Heart left ventricle (tissue), 16 donors: ENCODE measurements around the gene FXYD5. TPM values are rescaled to one million over a fixed set of nuclear protein-coding genes. Genes with fewer than 3 reads are reported as not detected.
A peak's percentile ranks its signal among the peaks of the same experiment; 100 is the strongest.

ENCODE experiments used
- ATAC-seq, 4 donors: fragments of 200-7000 bp; cut with Tn5 transposase; one replicate each; pipeline ENCODE4 v1.9.1; 2020 to 2022; ENCODE audit warnings: moderate library complexity in 4 of 4, mild to moderate bottlenecking in 3 of 4, moderate number of reproducible peaks in 1 of 4
- DNase-seq, 5 donors: peaks; one replicate each; pipeline ENCODE4 v3.0.0-alpha.2; 2020
- H3K27ac ChIP-seq, 12 donors: fragments of 200-600 bp; sonication (generic) in 4 of 12; one replicate each; pipeline versions ENCODE4 v1.5.0 to v1.8.0; 2016 to 2022; ENCODE audit warnings: mild to moderate bottlenecking in 2 of 12
- H3K27me3 ChIP-seq, 9 donors: fragments of 200-600 bp; sonication (generic) in 2 of 9; one replicate each; pipeline versions ENCODE4 v1.5.1 to v1.8.0; 2016 to 2022; ENCODE audit warnings: mild to moderate bottlenecking in 3 of 9
- H3K36me3 ChIP-seq, 9 donors: fragments of 200-600 bp; sonication (generic) in 2 of 9; one replicate each; pipeline versions ENCODE4 v1.5.0 to v1.8.0; 2018 to 2022; ENCODE audit warnings: mild to moderate bottlenecking in 2 of 9
- H3K4me1 ChIP-seq, 12 donors: fragments of 200-600 bp; sonication (generic) in 4 of 12; one replicate each; pipeline versions ENCODE4 v1.5.0 to v1.8.0; 2016 to 2022; ENCODE audit warnings: mild to moderate bottlenecking in 3 of 12
- H3K4me3 ChIP-seq, 12 donors: fragments of 200-600 bp; sonication (generic) in 4 of 12; one replicate each; pipeline versions ENCODE4 v1.5.0 to v1.8.0; 2017 to 2022; ENCODE audit warnings: mild to moderate bottlenecking in 9 of 12, moderate library complexity in 4 of 12
- H3K9me3 ChIP-seq, 12 donors: fragments of 200-600 bp; sonication (generic) in 4 of 12; one replicate each; pipeline versions ENCODE4 v1.5.0 to v1.8.0; 2016 to 2022; ENCODE audit warnings: mild to moderate bottlenecking in 1 of 12
- POLR2A ChIP-seq, 2 donors: fragments of 450-650 bp; IDR thresholded peaks; one replicate each; pipeline ENCODE4 v1.6.1; 2017; ENCODE audit warnings: antibody characterized with exemption in 2 of 2, mild to moderate bottlenecking in 2 of 2, moderate library complexity in 2 of 2
- WGBS, 4 donors: extraction: QIAGEN DNeasy Blood & Tissue Kit in 2 of 4; methylation state at CpG; one replicate each; pipeline versions ENCODE4 v1.1.5 to v1.1.7; 2013 to 2018; 5-methylcytosine and 5-hydroxymethylcytosine counted together
- intact Hi-C, 10 donors: fragments of 100-400 bp; cut with DNase I; formaldehyde crosslinking; loops; one replicate each; pipeline versions ENCODE4 v1.11.1 to v1.14.2; 2022
- polyA plus RNA-seq, 2 donors: library from polyadenylated mRNA; stranded (reverse); fragments of 200-250 nt; gene quantifications; one replicate each; pipeline ENCODE4 v1.2.3, GENCODE V29; 2013
- total RNA-seq, 9 donors: library from RNA; depleted of rRNA in 2 of 9; stranded (reverse); fragments of >200 nt in 2 of 9; fragmentation: NEBNext Ultra II Directional in 3 of 9; extraction: Animal tissue kit (Norgen Biotek cat#: 25700) in 3 of 9; gene quantifications; one replicate each; pipeline versions ENCODE4 v1.1.0 to v1.2.4, GENCODE V29; 2016 to 2023
- TF ChIP-seq, protein P1 (sequence below), 12 donors: fragments of 200-600 bp; sonication (generic) in 4 of 12; IDR thresholded peaks; one replicate each; pipeline versions ENCODE4 v1.5.0 to v1.8.0; 2018 to 2022; ENCODE audit warnings: antibody characterized with exemption in 12 of 12, mild to moderate bottlenecking in 5 of 12
- donor health status: ischemic (EF 13 %, LVEDD 7.1; RV severe dilation, severe dysfunction).
- donor health status: healthy with polysubstance abuse.
- donor health status: DM: no; HTN: yes; CAD: no.
- donor health status: DM: no; HTN: no; CAD: no.
- donor health status: ischemic (EF 25% LVEDD 6.9; RV normal size, moderate dysfunction).
- donor health status: ischemic (EF 25% LVEDD 5.7; RV mildly dilated, moderate dysfunction).
- donor health status: healthy.
- donor health status: DM: yes; HTN: yes; CAD: no.
- donor health status: ischemic (EF 35%, LVEDD 5.7; RV mildly dilated, moderate dysfunction).
- donor health status: nonischemic (EF 11% LVEDD 7.7; RV severe dilation, severe dysfunction).
- donor health status: DM: yes; HTN: yes; CAD: no.
- donor health status: PGD.
- donor health status: ischemic (EF 29% LVEDD 5.4; RV normal size, mild dysfunction).
- donor health status: nonischemic (EF 23%, LVEDD 6.1; RV moderate dilation, normal function).

FXYD5 gene
- total and polyA plus RNA-seq, 11 donors, result 15.3 to 87.9 (median 25.6) TPM

DNA sequence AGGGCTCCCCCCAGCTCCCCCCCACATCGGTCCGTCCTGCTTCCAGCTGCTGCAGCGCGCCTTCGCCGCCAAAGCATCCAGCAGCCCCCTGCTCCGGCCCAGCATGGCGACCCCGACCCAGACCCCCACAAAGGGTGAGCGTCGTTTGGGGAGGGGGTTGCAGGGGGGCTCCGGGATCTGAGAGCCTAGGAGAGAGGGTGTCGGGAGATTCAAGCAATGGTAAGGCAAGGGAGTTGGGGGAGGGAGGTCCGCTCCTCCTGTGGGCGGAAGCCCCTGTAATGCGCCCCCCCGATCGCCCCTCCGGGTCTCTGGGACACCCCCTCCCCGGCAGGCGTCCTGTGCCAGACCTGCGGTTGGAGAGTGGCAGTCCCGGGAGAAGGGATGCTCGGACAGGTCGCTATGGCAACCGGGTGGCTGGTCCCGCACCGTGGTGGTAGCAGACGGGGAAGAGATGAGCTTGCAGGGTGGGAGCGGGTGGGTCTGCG, 11.3 kb upstream of the FXYD5 start, which contains the start of gene FXYD7:
FXYD7 (plus strand) TSS at position 25 of the 485 bp plus-strand sequence; CDS start at position 104, 79 bp downstream.
- DNase-seq (peak in 1 of 5 donors; percentile 35), ATAC-seq (no peak)
- H3K27me3 ChIP-seq, result peaks cover 0 to 23% (median 0%) of the 10 kb centered on the region in 9 donors
- H3K4me3 ChIP-seq, result peak within 1 kb of the TSS in 3 of 12 donors; percentile 6 to 45 (median 7)
- no peaks in the 10 kb centered on the region for H3K9me3 ChIP-seq
- peak within 1 kb of the TSS in 1 of 12 donors; percentile 4 for H3K27ac ChIP-seq
- TF ChIP-seq, protein P1, sequence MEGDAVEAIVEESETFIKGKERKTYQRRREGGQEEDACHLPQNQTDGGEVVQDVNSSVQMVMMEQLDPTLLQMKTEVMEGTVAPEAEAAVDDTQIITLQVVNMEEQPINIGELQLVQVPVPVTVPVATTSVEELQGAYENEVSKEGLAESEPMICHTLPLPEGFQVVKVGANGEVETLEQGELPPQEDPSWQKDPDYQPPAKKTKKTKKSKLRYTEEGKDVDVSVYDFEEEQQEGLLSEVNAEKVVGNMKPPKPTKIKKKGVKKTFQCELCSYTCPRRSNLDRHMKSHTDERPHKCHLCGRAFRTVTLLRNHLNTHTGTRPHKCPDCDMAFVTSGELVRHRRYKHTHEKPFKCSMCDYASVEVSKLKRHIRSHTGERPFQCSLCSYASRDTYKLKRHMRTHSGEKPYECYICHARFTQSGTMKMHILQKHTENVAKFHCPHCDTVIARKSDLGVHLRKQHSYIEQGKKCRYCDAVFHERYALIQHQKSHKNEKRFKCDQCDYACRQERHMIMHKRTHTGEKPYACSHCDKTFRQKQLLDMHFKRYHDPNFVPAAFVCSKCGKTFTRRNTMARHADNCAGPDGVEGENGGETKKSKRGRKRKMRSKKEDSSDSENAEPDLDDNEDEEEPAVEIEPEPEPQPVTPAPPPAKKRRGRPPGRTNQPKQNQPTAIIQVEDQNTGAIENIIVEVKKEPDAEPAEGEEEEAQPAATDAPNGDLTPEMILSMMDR (IDR thresholded peaks at IDR 0.05), result peak in 6 of 12 donors; percentile 22 to 35 (median 28)
- no peak for TF ChIP-seq POLR2A (IDR thresholded peaks at IDR 0.05)
- H3K36me3 ChIP-seq, result peaks cover 0 to 9% (median 0%) of the 10 kb centered on the region in 9 donors
- intact Hi-C loops, result loop anchor here in 6 of 10 donors (5.0 to 10.0 kb wide), 3 partner anchors 122 to 129 kb away; partner anchors contain the start of gene USF2 (in 5 of the 6)
- 21 to 47% (median 34%) methylated on average over 22 to 31 of the region's 31 CpGs for WGBS, 4 donors
- peaks cover 0 to 50% (median 28%) of the 10 kb centered on the region in 12 donors for H3K4me1 ChIP-seq

DNA sequence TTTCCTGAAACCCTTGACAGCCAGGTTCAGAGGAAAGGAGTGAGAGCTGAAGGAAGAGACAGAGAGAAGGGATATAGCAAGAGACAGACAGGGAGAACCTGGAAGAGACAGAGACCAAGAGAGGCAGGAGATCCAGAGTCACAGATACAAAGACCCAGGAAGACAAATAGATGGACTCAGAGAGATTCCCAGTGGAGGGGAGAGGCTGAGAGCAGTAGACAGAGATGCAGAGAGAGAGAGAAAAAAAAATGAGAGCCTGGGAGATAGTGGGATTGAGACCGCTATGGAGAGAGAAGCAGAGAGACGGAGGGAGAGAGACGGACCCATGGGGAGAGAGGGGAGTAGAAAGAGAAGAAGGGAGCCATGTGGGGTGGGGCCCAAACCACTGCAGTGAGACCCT, 10.7 kb upstream of the FXYD5 start:
- no peak overlapping the region for H3K27ac ChIP-seq
- no peaks in the 10 kb centered on the region for H3K9me3 ChIP-seq
- DNase-seq, result no peak
- H3K4me3 ChIP-seq, result no peak overlapping the region
- intact Hi-C loops, result loop anchor here in 6 of 10 donors (5.0 to 10.0 kb wide), 3 partner anchors 121 to 128 kb away; partner anchors contain the start of gene USF2 (in 5 of the 6)
- peaks cover 0 to 23% (median 0%) of the 10 kb centered on the region in 9 donors for H3K27me3 ChIP-seq
- H3K36me3 ChIP-seq, result peaks cover 0 to 9% (median 0%) of the 10 kb centered on the region in 9 donors
- H3K4me1 ChIP-seq, result peaks cover 0 to 44% (median 25%) of the 10 kb centered on the region in 12 donors
- no peak for TF ChIP-seq POLR2A (IDR thresholded peaks at IDR 0.05)
- TF ChIP-seq, protein P1 (IDR thresholded peaks at IDR 0.05), result no peak
- ATAC-seq, result no peak
- 39 to 58% (median 53%) methylated on average over 3 of the region's 3 CpGs for WGBS, 4 donors

DNA sequence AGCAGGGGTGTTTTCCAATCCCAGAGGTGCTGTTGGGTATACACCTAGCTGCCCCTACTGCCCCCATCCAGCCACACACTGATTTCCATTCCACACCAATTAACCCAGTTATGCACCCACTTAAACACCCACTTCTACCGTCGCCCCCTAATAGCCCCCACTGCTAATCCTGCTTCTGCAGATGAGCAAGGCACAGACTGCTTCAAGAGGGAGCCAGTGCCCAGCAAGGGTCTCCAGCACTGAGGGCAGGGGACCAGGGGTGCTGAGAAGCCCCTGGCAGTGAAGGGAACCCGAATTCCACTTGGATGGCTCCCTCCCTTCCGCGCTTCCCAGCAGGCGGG, 10.3 kb upstream of the FXYD5 start:
- Histone ChIP-seq H3K9me3 (no peaks in the 10 kb centered on the region), H3K4me1 (peaks cover 0 to 43% (median 25%) of the 10 kb centered on the region in 12 donors), H3K4me3 (no peak overlapping the region), H3K27ac (no peak overlapping the region), H3K27me3 (peaks cover 0 to 23% (median 0%) of the 10 kb centered on the region in 9 donors), H3K36me3 (peaks cover 0 to 9% (median 0%) of the 10 kb centered on the region in 9 donors)
- TF ChIP-seq POLR2A (IDR thresholded peaks at IDR 0.05), result no peak
- TF ChIP-seq, protein P1 (IDR thresholded peaks at IDR 0.05), result no peak
- ATAC-seq (no peak), DNase-seq (no peak)
- 41 to 48% (median 43%) methylated on average over 5 to 6 of the region's 6 CpGs for WGBS, 4 donors
- intact Hi-C loops, result loop anchor here in 6 of 10 donors (5.0 to 10.0 kb wide), 3 partner anchors 121 to 128 kb away; partner anchors contain the start of gene USF2 (in 5 of the 6)

DNA sequence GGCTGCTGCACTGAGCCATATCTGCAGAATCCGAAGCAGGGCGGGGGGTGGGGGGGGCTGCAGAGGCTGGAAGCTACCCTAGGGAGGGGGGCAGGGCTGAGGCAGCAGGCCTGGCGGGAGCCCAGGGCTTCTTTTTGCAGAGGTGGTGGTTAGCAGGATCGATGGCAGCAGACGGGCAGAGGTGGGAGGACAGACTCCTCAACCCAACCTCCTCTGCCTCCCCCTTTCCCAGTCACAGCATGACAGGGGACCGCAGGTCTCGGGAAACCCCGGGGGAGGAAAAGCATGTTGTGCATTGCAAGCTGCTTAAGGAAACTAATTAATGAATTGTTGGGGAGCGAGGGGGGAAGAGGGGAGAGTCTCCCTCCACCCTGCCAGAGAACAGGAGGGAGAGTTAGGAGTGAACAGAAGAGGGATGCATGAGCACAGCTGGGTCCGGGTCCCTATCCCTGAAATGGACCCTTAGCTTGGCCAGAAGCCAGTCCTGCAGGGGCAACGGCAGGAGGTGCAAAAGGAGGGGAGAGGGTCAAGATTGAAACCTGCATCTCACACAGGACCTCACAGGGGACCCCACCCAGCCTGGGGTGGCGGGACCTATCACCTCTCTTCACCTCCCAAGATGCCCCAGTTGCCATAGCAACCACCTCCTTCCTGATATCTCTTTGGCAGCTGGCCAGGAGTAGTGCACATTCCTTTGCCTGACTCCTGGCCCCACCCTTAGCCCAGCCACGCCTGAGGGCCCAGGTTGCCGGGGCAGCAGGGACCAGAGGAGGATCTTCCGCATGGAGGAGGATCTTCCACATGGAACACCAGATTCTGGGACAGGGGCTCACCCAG, 9.7 kb upstream of the FXYD5 start:
- Histone ChIP-seq H3K4me3 (no peak overlapping the region), H3K9me3 (no peaks in the 10 kb centered on the region), H3K4me1 (peaks cover 0 to 38% (median 22%) of the 10 kb centered on the region in 12 donors), H3K27me3 (peaks cover 0 to 23% (median 0%) of the 10 kb centered on the region in 9 donors), H3K36me3 (peaks cover 0 to 9% (median 0%) of the 10 kb centered on the region in 9 donors), H3K27ac (no peak overlapping the region)
- intact Hi-C loops, result loop anchor here in 6 of 10 donors (5.0 to 10.0 kb wide), 3 partner anchors 120 to 127 kb away; partner anchors contain the start of gene USF2 (in 5 of the 6)
- TF ChIP-seq POLR2A (IDR thresholded peaks at IDR 0.05), result no peak
- TF ChIP-seq, protein P1 (IDR thresholded peaks at IDR 0.05), result no peak
- DNase-seq, result no peak
- no peak for ATAC-seq
- 28 to 40% (median 32%) methylated on average over 13 to 15 of the region's 15 CpGs for WGBS, 4 donors
